Measurements from ENCODE around the gene ZNF626.
"Not testable (repeated sequence)": the region's sequence is repeated elsewhere in the genome, so short reads cannot be mapped to it uniquely, and the experiment has no call there.

Gene ZNF626

GRCh38 chr19:20661150-20661819, at the start of gene ZNF626:
TSS of gene ZNF626 (minus strand) at chr19:20661571. CDS start at chr19:20661446, 125 bp downstream.
- DNase-seq = no peak

- no peak for DNase-seq
Measured at GRCh38 chr19:20669263-20669662, 7.9 kb upstream of the ZNF626 start.

- DNase-seq = no peak
Measured at GRCh38 chr19:20667281-20667680, 5.9 kb upstream of the ZNF626 start.

- no peak for DNase-seq
Measured at GRCh38 chr19:20664901-20665781, 3.8 kb upstream of the ZNF626 start.

- DNase-seq = not testable (repeated sequence)
Measured at GRCh38 chr19:20664475-20664874, 3.1 kb upstream of the ZNF626 start.

- no peak for DNase-seq
Measured at GRCh38 chr19:20662421-20663105, 1.2 kb upstream of the ZNF626 start.

- no peak for DNase-seq
Measured at GRCh38 chr19:20660473-20661140, 764 bp downstream of the ZNF626 start.

- no peak for DNase-seq
Measured at GRCh38 chr19:20640545-20640944, 20.8 kb downstream of the ZNF626 start.

GRCh38 chr19:20640023-20640422, 21.3 kb downstream of the ZNF626 start:
- no peak for DNase-seq

- DNase-seq = not testable (repeated sequence)
Measured at GRCh38 chr19:20624560-20624959, 36.8 kb downstream of the ZNF626 start.

- DNase-seq = no peak
Measured at GRCh38 chr19:20616071-20616470, 45.3 kb downstream of the ZNF626 start.

GRCh38 chr19:20614971-20615370, 46.4 kb downstream of the ZNF626 start:
- not testable (repeated sequence) for DNase-seq

- no peak for DNase-seq
Measured at GRCh38 chr19:20612711-20613316, 48.6 kb downstream of the ZNF626 start.

GRCh38 chr19:20611866-20612265, 49.5 kb downstream of the ZNF626 start:
- DNase-seq = no peak

GRCh38 chr19:20607943-20608342, 53.4 kb downstream of the ZNF626 start:
- no peak for DNase-seq

All from NCI-H1694 (cell line).